ENCODE results near the gene KLHDC7B.

DNA sequence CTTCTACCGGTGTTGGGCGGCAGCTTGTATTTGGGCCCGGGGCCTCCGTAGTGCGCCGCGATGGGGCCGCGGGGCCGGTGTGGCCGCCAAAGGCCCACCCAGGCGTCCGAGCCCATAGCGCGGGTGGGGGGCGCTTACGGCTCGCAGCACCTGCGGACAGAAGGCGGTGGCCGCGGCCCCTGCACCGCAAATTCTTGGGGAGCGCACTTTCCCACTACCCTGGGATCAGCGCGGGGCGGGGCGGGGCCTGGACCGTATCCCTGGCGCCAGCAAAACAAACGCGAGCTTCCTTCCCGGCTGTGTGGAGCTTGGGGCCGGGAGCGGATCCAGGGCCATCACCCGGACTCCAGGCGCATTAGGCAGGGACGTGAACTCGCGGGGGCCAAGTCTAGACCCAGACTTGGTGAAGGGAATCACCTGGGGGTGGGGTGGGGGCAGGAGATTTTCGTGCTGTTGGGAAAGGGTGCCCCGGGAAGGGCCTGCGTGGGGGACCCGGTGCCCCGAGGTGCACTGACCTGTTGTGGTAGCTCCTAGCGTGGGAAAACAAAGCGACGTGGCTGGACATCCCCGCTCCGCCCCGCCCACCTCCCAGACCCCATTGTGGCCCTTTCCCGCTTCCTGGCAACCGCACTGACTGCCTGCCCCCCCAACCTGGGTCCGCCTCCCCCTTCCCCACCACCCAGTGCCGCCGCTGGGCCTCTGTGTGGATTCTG lies 13.6 kb upstream of the KLHDC7B start:
- TF ChIP-seq GATA3 (IDR thresholded peaks at IDR 0.05; ENCODE audit: low read depth, low read length) (no peak), GATA2 (IDR thresholded peaks at IDR 0.05; ENCODE audit: low read depth, low read length) (no peak)
